Measurements from ENCODE around the gene EML4. TPM values are rescaled to one million over a fixed set of nuclear protein-coding genes. Genes with fewer than 3 reads are reported as not detected.

The EML4 gene
- polyA plus RNA-seq, 1 of the 3 experiments (the other 2 are of a cell fraction), result 35.0 TPM

DNA sequence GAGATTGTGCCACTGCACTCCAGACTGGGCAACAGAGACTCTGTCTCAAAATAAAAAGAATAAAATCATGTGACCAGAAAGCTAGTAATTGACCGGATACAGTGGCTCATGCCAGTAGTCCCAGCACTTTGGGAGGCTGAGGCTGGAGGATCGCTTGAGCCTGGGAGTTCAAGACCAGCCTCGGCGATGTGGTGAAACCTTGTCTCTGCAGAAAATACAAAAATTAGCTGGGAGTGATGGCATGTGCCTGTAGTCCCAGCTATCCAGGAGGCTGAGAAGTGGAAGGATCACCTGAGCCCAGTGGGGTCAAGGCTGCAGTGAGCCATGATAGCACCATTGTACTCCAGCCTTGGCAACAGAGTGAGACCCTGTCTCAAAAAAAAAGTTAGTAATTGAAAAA lies 155.1 kb downstream of the EML4 start:
- Histone ChIP-seq H3F3A (replicated peaks; ENCODE audit: insufficient read depth) (peaks cover 26% of the 10 kb centered on the region), H3K4me1 (ENCODE audit: control insufficient read depth in 1 of 2, insufficient read depth in 2 of 2, low read depth in 1 of 2, low read length in 1 of 2) (no peaks in the 10 kb centered on the region; a peak in 1 of 4 replicates), H3K79me2 (ENCODE audit: insufficient read depth) (no peaks in the 10 kb centered on the region), H4K20me1 (ENCODE audit: insufficient read depth) (no peaks in the 10 kb centered on the region), H3K4me2 (no peak overlapping the region), H3K36me3 (replicated peaks in 1 of 2; ENCODE audit: control insufficient read depth in 1 of 2, insufficient read depth in 2 of 2, low read length in 1 of 2) (peaks cover 38 to 70% of the 10 kb centered on the region in 2 experiments), H2AFZ (ENCODE audit: low read depth) (no peak overlapping the region), H3K4me3 (ENCODE audit: low read depth in 2 of 2, low read length in 1 of 2) (no peak overlapping the region), H3K9me2 (no peaks in the 10 kb centered on the region), H3K9me3 (no peaks in the 10 kb centered on the region), H3K9ac (no peak overlapping the region), H3K27me3 (ENCODE audit: insufficient read depth) (no peaks in the 10 kb centered on the region), H3K27ac (ENCODE audit: low read depth in 2 of 2, low read length in 1 of 2) (no peak overlapping the region)
- TF ChIP-seq, protein P1, sequence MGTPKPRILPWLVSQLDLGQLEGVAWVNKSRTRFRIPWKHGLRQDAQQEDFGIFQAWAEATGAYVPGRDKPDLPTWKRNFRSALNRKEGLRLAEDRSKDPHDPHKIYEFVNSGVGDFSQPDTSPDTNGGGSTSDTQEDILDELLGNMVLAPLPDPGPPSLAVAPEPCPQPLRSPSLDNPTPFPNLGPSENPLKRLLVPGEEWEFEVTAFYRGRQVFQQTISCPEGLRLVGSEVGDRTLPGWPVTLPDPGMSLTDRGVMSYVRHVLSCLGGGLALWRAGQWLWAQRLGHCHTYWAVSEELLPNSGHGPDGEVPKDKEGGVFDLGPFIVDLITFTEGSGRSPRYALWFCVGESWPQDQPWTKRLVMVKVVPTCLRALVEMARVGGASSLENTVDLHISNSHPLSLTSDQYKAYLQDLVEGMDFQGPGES (IDR thresholded peaks at IDR 0.05; ENCODE audit: low read depth, low read length), result no peak
- no peak for TF ChIP-seq YY1 (IDR thresholded peaks at IDR 0.05; ENCODE audit: low read depth)
- no peak for TF ChIP-seq MXI1 (IDR thresholded peaks at IDR 0.05; ENCODE audit: low read depth, low read length)
- TF ChIP-seq, protein P2, sequence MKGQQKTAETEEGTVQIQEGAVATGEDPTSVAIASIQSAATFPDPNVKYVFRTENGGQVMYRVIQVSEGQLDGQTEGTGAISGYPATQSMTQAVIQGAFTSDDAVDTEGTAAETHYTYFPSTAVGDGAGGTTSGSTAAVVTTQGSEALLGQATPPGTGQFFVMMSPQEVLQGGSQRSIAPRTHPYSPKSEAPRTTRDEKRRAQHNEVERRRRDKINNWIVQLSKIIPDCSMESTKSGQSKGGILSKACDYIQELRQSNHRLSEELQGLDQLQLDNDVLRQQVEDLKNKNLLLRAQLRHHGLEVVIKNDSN (IDR thresholded peaks at IDR 0.05; ENCODE audit: borderline replicate concordance, low read depth), result no peak
- no peak for DNase-seq
- ChIA-PET CTCF (interaction anchor here (1.5 to 7.1 kb wide), 2 partner anchors 26 to 228 kb away, joined by 3 to 96 read pairs; no protein-coding TSS in a partner anchor), POLR2A (no interaction called here)
- WGBS (ENCODE audit: low lambda C conversion rate), result 97% methylated on average over 4 of the region's 4 CpGs

DNA sequence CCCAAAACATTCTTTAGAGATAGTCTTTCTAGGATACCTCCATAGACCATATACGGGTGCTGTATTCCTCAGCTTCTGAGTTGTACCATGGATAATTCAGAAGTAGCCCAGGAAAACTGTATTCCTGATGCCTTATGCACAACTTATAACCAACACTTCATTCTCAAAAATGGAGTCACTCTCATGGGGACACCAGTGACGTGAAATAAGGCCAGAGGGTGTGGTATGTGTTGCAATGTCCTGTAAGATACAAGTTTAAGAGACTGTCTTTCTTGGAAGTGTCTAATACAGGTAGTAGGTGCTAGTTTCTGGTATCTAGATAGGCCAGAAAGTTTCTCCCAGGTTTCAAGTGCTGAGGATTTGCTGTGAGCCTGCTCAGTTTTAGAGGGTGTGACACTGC lies 155.8 kb downstream of the EML4 start:
- CTCF ChIA-PET, result interaction anchor here (7.1 kb wide), 1 partner anchor 229 kb away, joined by 96 read pairs; no protein-coding TSS in a partner anchor
- DNase-seq, result no peak
- Histone ChIP-seq H3K4me2 (no peak overlapping the region), H3F3A (replicated peaks; ENCODE audit: insufficient read depth) (peaks cover 30% of the 10 kb centered on the region), H3K9me3 (no peaks in the 10 kb centered on the region), H3K36me3 (replicated peaks in 1 of 2; ENCODE audit: control insufficient read depth in 1 of 2, insufficient read depth in 2 of 2, low read length in 1 of 2) (peaks cover 38 to 70% of the 10 kb centered on the region in 2 experiments), H3K4me1 (ENCODE audit: control insufficient read depth in 1 of 2, insufficient read depth in 2 of 2, low read depth in 1 of 2, low read length in 1 of 2) (no peaks in the 10 kb centered on the region; a peak in 1 of 4 replicates), H3K27me3 (ENCODE audit: insufficient read depth) (no peaks in the 10 kb centered on the region), H4K20me1 (ENCODE audit: insufficient read depth) (no peaks in the 10 kb centered on the region), H3K9ac (no peak overlapping the region), H3K27ac (ENCODE audit: low read depth in 2 of 2, low read length in 1 of 2) (no peak overlapping the region), H3K4me3 (ENCODE audit: low read depth in 2 of 2, low read length in 1 of 2) (no peak overlapping the region), H2AFZ (ENCODE audit: low read depth) (no peak overlapping the region), H3K9me2 (no peaks in the 10 kb centered on the region), H3K79me2 (ENCODE audit: insufficient read depth) (no peaks in the 10 kb centered on the region)
- 98% methylated on average over 2 of the region's 2 CpGs for WGBS (ENCODE audit: low lambda C conversion rate)
- TF ChIP-seq MEF2A (IDR thresholded peaks at IDR 0.05; ENCODE audit: borderline replicate concordance, low read depth), result no peak
- TF ChIP-seq, protein P3, sequence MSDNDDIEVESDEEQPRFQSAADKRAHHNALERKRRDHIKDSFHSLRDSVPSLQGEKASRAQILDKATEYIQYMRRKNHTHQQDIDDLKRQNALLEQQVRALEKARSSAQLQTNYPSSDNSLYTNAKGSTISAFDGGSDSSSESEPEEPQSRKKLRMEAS (IDR thresholded peaks at IDR 0.05; ENCODE audit: low read depth), result no peak
- TF ChIP-seq EP300 (IDR thresholded peaks at IDR 0.05; ENCODE audit: borderline replicate concordance in 1 of 2, low read depth in 1 of 2, low read length in 1 of 2), result no peak
- TF ChIP-seq FOSL2 (IDR thresholded peaks at IDR 0.05; ENCODE audit: borderline replicate concordance, low read depth), result no peak
- TF ChIP-seq, protein P4, sequence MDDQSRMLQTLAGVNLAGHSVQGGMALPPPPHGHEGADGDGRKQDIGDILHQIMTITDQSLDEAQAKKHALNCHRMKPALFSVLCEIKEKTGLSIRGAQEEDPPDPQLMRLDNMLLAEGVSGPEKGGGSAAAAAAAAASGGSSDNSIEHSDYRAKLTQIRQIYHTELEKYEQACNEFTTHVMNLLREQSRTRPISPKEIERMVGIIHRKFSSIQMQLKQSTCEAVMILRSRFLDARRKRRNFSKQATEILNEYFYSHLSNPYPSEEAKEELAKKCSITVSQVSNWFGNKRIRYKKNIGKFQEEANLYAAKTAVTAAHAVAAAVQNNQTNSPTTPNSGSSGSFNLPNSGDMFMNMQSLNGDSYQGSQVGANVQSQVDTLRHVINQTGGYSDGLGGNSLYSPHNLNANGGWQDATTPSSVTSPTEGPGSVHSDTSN (IDR thresholded peaks at IDR 0.05), result no peak
- TF ChIP-seq NFIC (IDR thresholded peaks at IDR 0.05; ENCODE audit: borderline replicate concordance), result no peak
- TF ChIP-seq, protein P5, sequence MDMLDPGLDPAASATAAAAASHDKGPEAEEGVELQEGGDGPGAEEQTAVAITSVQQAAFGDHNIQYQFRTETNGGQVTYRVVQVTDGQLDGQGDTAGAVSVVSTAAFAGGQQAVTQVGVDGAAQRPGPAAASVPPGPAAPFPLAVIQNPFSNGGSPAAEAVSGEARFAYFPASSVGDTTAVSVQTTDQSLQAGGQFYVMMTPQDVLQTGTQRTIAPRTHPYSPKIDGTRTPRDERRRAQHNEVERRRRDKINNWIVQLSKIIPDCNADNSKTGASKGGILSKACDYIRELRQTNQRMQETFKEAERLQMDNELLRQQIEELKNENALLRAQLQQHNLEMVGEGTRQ (IDR thresholded peaks at IDR 0.05; ENCODE audit: borderline replicate concordance, low read depth, low read length), result no peak
- TF ChIP-seq, protein P6, sequence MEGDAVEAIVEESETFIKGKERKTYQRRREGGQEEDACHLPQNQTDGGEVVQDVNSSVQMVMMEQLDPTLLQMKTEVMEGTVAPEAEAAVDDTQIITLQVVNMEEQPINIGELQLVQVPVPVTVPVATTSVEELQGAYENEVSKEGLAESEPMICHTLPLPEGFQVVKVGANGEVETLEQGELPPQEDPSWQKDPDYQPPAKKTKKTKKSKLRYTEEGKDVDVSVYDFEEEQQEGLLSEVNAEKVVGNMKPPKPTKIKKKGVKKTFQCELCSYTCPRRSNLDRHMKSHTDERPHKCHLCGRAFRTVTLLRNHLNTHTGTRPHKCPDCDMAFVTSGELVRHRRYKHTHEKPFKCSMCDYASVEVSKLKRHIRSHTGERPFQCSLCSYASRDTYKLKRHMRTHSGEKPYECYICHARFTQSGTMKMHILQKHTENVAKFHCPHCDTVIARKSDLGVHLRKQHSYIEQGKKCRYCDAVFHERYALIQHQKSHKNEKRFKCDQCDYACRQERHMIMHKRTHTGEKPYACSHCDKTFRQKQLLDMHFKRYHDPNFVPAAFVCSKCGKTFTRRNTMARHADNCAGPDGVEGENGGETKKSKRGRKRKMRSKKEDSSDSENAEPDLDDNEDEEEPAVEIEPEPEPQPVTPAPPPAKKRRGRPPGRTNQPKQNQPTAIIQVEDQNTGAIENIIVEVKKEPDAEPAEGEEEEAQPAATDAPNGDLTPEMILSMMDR (IDR thresholded peaks at IDR 0.05), result no peak
- TF ChIP-seq GABPA (IDR thresholded peaks at IDR 0.05; ENCODE audit: low read depth), result no peak
- no peak for TF ChIP-seq FOXJ3 (CRISPR knock-in tag; IDR thresholded peaks at IDR 0.05)
- TF ChIP-seq GATA2 (CRISPR knock-in tag; IDR thresholded peaks at IDR 0.05), result no peak
- TF ChIP-seq POLR2AphosphoS5 (IDR thresholded peaks at IDR 0.05; ENCODE audit: low read depth, low read length), result no peak
- no peak for TF ChIP-seq JUND (IDR thresholded peaks at IDR 0.05)
- no peak for TF ChIP-seq TEAD4 (IDR thresholded peaks at IDR 0.05; ENCODE audit: borderline replicate concordance, insufficient read depth)
- no peak for TF ChIP-seq TCF12 (IDR thresholded peaks at IDR 0.05)
- TF ChIP-seq, protein P2 (IDR thresholded peaks at IDR 0.05; ENCODE audit: borderline replicate concordance, low read depth), result no peak
- TF ChIP-seq RAD21 (IDR thresholded peaks at IDR 0.05; ENCODE audit: low read length), result no peak
- no peak for TF ChIP-seq RFX5 (IDR thresholded peaks at IDR 0.05; ENCODE audit: low read length)
- POLR2A ChIA-PET, result no interaction called here

Data from SK-N-SH (cell line).